Measurements from ENCODE around the gene NLN.

GRCh38 chr5:65873181-65873750 is 151.3 kb downstream of the NLN start:
- TF ChIP-seq, protein P1, sequence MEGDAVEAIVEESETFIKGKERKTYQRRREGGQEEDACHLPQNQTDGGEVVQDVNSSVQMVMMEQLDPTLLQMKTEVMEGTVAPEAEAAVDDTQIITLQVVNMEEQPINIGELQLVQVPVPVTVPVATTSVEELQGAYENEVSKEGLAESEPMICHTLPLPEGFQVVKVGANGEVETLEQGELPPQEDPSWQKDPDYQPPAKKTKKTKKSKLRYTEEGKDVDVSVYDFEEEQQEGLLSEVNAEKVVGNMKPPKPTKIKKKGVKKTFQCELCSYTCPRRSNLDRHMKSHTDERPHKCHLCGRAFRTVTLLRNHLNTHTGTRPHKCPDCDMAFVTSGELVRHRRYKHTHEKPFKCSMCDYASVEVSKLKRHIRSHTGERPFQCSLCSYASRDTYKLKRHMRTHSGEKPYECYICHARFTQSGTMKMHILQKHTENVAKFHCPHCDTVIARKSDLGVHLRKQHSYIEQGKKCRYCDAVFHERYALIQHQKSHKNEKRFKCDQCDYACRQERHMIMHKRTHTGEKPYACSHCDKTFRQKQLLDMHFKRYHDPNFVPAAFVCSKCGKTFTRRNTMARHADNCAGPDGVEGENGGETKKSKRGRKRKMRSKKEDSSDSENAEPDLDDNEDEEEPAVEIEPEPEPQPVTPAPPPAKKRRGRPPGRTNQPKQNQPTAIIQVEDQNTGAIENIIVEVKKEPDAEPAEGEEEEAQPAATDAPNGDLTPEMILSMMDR (IDR thresholded peaks at IDR 0.05) = no peak
- no peak for TF ChIP-seq EZH2 (IDR thresholded peaks at IDR 0.05; ENCODE audit: borderline replicate concordance, insufficient read depth, low read depth, low read length, poor library complexity, severe bottlenecking)

All from B cell (primary cell).